ENCODE measurements around the gene PDYN. TPM values are rescaled to one million over a fixed set of nuclear protein-coding genes. Genes with fewer than 3 reads are reported as not detected.

Gene PDYN
- total RNA-seq, 2 donors from 2014 or later, result not detected

GRCh38 chr20:2001119-2001518 is 7.3 kb upstream of the PDYN start:
- DNase-seq, result no peak
- no peak overlapping the region for H3K27ac ChIP-seq
- intact Hi-C loops (cut with DNase I), result no loop called here

GRCh38 chr20:2000285-2000684 is 6.4 kb upstream of the PDYN start:
- Histone ChIP-seq H3K27me3 (no peaks in the 10 kb centered on the region), H3K4me3 (no peak overlapping the region)

More at GRCh38 chr20:2001119-2001518, 7.3 kb upstream of the PDYN start:
- no peak for TF ChIP-seq CTCF (IDR thresholded peaks at IDR 0.05)
- H3K27me3 ChIP-seq, result no peaks in the 10 kb centered on the region
- H3K4me3 ChIP-seq, result no peak overlapping the region
- no peaks in the 10 kb centered on the region for H3K9me3 ChIP-seq
- no peaks in the 10 kb centered on the region for H3K36me3 ChIP-seq
- no peak overlapping the region for H3K9ac ChIP-seq (ENCODE audit: low read depth in 2 of 2, low read length in 2 of 2)
- H3K4me1 ChIP-seq, result no peaks in the 10 kb centered on the region

GRCh38 chr20:1998715-1999114 is 4.9 kb upstream of the PDYN start:
- Histone ChIP-seq H3K27ac (no peak overlapping the region), H3K4me3 (no peak overlapping the region), H3K27me3 (no peaks in the 10 kb centered on the region), H3K4me1 (no peaks in the 10 kb centered on the region), H3K36me3 (no peaks in the 10 kb centered on the region), H3K9ac (ENCODE audit: low read depth in 2 of 2, low read length in 2 of 2) (no peak overlapping the region), H3K9me3 (no peaks in the 10 kb centered on the region)
- no peak for TF ChIP-seq CTCF (IDR thresholded peaks at IDR 0.05)
- intact Hi-C loops (cut with DNase I), result no loop called here
- no peak for DNase-seq

More at GRCh38 chr20:2000285-2000684, 6.4 kb upstream of the PDYN start:
- no peak for TF ChIP-seq CTCF (IDR thresholded peaks at IDR 0.05)
- H3K9ac ChIP-seq (ENCODE audit: low read depth in 2 of 2, low read length in 2 of 2), result no peak overlapping the region
- H3K36me3 ChIP-seq, result no peaks in the 10 kb centered on the region
- no peak overlapping the region for H3K27ac ChIP-seq
- intact Hi-C loops (cut with DNase I), result no loop called here
- H3K4me1 ChIP-seq, result no peaks in the 10 kb centered on the region
- no peaks in the 10 kb centered on the region for H3K9me3 ChIP-seq
- no peak for DNase-seq

- Histone ChIP-seq H3K36me3 (no peaks in the 10 kb centered on the region), H3K4me1 (no peaks in the 10 kb centered on the region), H3K27ac (no peak overlapping the region), H3K9ac (ENCODE audit: low read depth in 2 of 2, low read length in 2 of 2) (no peak overlapping the region), H3K4me3 (no peak overlapping the region), H3K9me3 (no peaks in the 10 kb centered on the region), H3K27me3 (no peaks in the 10 kb centered on the region)
- intact Hi-C loops (cut with DNase I), result no loop called here
- no peak for TF ChIP-seq CTCF (IDR thresholded peaks at IDR 0.05)
- no peak for DNase-seq
Measured at GRCh38 chr20:1998193-1998520, 4.3 kb upstream of the PDYN start.

GRCh38 chr20:1997483-1998192 is 3.8 kb upstream of the PDYN start:
- TF ChIP-seq CTCF (IDR thresholded peaks at IDR 0.05), result no peak
- H3K9ac ChIP-seq (ENCODE audit: low read depth in 2 of 2, low read length in 2 of 2), result no peak overlapping the region
- H3K4me1 ChIP-seq, result no peaks in the 10 kb centered on the region
- no peaks in the 10 kb centered on the region for H3K27me3 ChIP-seq
- H3K4me3 ChIP-seq, result no peak overlapping the region
- H3K36me3 ChIP-seq, result no peaks in the 10 kb centered on the region
- intact Hi-C loops (cut with DNase I), result no loop called here
- no peak for DNase-seq
- H3K27ac ChIP-seq, result no peak overlapping the region
- H3K9me3 ChIP-seq, result no peaks in the 10 kb centered on the region

Data from colonic mucosa (tissue), 4 donors.